Panc1 (cell line): Measurements from ENCODE around the gene SAYSD1. TPM values are rescaled to one million over a fixed set of nuclear protein-coding genes. Genes with fewer than 3 reads are reported as not detected.

Experiments used
- ATAC-seq: fragments of 200-7000 bp; cut with Tn5 transposase; 2 replicates; pipeline ENCODE4 v1.9.1; 2020; ENCODE audit warnings: mild to moderate bottlenecking, moderate library complexity
- BruUV-seq: library from RNA; stranded (reverse); fragments of 400-500 nt; replicated peaks from 2 replicates; lab custom pipeline; 2021; lab: Mats Ljungman, UMichigan
- CTCF ChIA-PET: fragments of 300-600 bp; sonication (Branson Sonifier 250); formaldehyde crosslinking; loops from one replicate; lab custom pipeline; 2022; ENCODE audit warnings: antibody characterized with exemption; lab: Charles Lee
- POLR2A ChIA-PET: fragments of 300-600 bp; sonication (Branson Sonifier 250); formaldehyde crosslinking; loops from one replicate; lab custom pipeline; 2022; ENCODE audit warnings: antibody characterized with exemption; lab: Charles Lee
- DNase-seq: peaks from one replicate; pipeline ENCODE4 v3.0.0-alpha.2; 2010; ENCODE audit warnings: low read depth, low spot score
- H3K27ac ChIP-seq: 2 replicates; pipeline ENCODE4 v1.5.1; 2011; ENCODE audit warnings: mild to moderate bottlenecking, low read length, inconsistent platforms
- H3K27me3 ChIP-seq: fragments of 200-500 bp; sonication (Bioruptor generic); 2 replicates; pipeline ENCODE4 v1.6.0; 2014; ENCODE audit warnings: low read length, inconsistent platforms; ENCODE audit not compliant: control insufficient read depth, insufficient read depth
- H3K36me3 ChIP-seq: fragments of 200-500 bp; sonication (Bioruptor generic); 2 replicates; pipeline ENCODE4 v1.5.1; 2014; ENCODE audit warnings: inconsistent platforms, mild to moderate bottlenecking, low read length, moderate library complexity; ENCODE audit not compliant: control insufficient read depth, insufficient read depth
- H3K4me1 ChIP-seq: 2 replicates; pipeline ENCODE4 v1.5.1; 2011; ENCODE audit warnings: inconsistent platforms, mild to moderate bottlenecking, low read length, moderate library complexity; ENCODE audit not compliant: control insufficient read depth, insufficient read depth
- H3K4me3 ChIP-seq, 2 experiments: 2 replicates each; pipeline ENCODE4 v1.5.1; 2011 to 2012; ENCODE audit warnings: low read depth in 2 of 2, low read length in 2 of 2, mild to moderate bottlenecking in 2 of 2, inconsistent platforms in 1 of 2, moderate library complexity in 1 of 2
- H3K9me3 ChIP-seq: fragments of 200-500 bp; sonication (Bioruptor generic); 2 replicates; pipeline ENCODE4 v1.5.1; 2014; ENCODE audit warnings: low read depth, mild to moderate bottlenecking, inconsistent platforms, low read length, moderate library complexity; ENCODE audit not compliant: control insufficient read depth, insufficient read depth
- POLR2AphosphoS5 ChIP-seq: IDR thresholded peaks from 2 replicates; pipeline ENCODE4 v1.6.1; 2012; ENCODE audit warnings: mild to moderate bottlenecking, low read depth, low read length, moderate library complexity
- REST ChIP-seq, 2 experiments: IDR thresholded peaks; 2 replicates each; pipeline ENCODE4 v1.6.1; 2011 to 2012; ENCODE audit warnings: low read depth in 2 of 2, control low read depth in 1 of 2, low read length in 1 of 2, mild to moderate bottlenecking in 1 of 2, moderate library complexity in 1 of 2; ENCODE audit not compliant: insufficient read depth in 1 of 2
- SIN3A ChIP-seq: IDR thresholded peaks from 2 replicates; pipeline ENCODE4 v1.6.1; 2012; ENCODE audit warnings: low read depth, mild to moderate bottlenecking, low read length, moderate library complexity, borderline replicate concordance; ENCODE audit not compliant: insufficient read depth
- TCF7L2 ChIP-seq: IDR thresholded peaks from 2 replicates; pipeline ENCODE4 v1.6.1; 2011; ENCODE audit warnings: mild to moderate bottlenecking, low read depth, low read length, inconsistent platforms
- in situ Hi-C: cut with HindIII; loops from 2 replicates; pipeline ENCODE4 v1.10.0; 2016; ENCODE audit warnings: low sequenced_read_pairs, low pct_unique_long_range_greater_than_20kb
- intact Hi-C: fragments of 100-400 bp; cut with micrococcal nuclease; formaldehyde crosslinking; loops from one replicate; pipeline ENCODE4 v1.10.0; 2022; ENCODE audit not compliant: unreplicated experiment
- total RNA-seq: library from RNA; stranded (reverse); gene quantifications from one replicate; pipeline ENCODE4 v1.2.1, GENCODE V29; 2021; ENCODE audit not compliant: unreplicated experiment
- TF ChIP-seq, protein P1 (sequence below): fragments of 450-650 bp; IDR thresholded peaks from 2 replicates; pipeline ENCODE4 v1.5.1; 2017; ENCODE audit warnings: mild to moderate bottlenecking

SAYSD1 gene
- total RNA-seq, 1 experiment from 2014 or later: 17.0 TPM

DNA sequence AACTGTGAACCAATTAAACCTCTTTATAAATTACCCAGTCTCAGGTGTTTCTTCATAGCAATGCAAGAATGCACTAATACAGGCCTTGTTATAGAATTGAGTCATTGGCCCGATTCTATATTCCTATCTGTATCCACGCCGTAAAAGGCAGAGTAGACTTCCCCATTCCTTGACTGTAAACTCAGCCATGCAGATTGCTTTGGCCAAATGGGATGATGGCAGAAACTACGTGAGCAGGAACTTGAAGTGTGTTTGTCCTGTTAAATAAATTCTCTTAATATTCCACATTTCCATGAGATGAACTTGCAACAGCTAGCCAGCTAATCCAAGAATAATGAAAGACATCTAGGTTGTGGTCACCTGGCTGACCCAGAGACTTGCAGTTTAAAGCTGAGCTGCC lies 3.9 kb upstream of the SAYSD1 start:
- no peak overlapping the region for H3K4me3 ChIP-seq
- intact Hi-C loops: no loop called here
- ATAC-seq (no peak), DNase-seq (no peak)
- ChIA-PET CTCF (no interaction called here), POLR2A (no interaction called here)
- in situ Hi-C loops: no loop called here
- TF ChIP-seq POLR2AphosphoS5 (no peak), REST (IDR thresholded peaks at IDR 0.05; ENCODE audit: insufficient read depth in 1 of 2, low read depth in 2 of 2, low read length in 1 of 2) (no peak), TCF7L2 (no peak), SIN3A (no peak)
- TF ChIP-seq, protein P1, sequence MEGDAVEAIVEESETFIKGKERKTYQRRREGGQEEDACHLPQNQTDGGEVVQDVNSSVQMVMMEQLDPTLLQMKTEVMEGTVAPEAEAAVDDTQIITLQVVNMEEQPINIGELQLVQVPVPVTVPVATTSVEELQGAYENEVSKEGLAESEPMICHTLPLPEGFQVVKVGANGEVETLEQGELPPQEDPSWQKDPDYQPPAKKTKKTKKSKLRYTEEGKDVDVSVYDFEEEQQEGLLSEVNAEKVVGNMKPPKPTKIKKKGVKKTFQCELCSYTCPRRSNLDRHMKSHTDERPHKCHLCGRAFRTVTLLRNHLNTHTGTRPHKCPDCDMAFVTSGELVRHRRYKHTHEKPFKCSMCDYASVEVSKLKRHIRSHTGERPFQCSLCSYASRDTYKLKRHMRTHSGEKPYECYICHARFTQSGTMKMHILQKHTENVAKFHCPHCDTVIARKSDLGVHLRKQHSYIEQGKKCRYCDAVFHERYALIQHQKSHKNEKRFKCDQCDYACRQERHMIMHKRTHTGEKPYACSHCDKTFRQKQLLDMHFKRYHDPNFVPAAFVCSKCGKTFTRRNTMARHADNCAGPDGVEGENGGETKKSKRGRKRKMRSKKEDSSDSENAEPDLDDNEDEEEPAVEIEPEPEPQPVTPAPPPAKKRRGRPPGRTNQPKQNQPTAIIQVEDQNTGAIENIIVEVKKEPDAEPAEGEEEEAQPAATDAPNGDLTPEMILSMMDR: no peak
- BruUV-seq: no TSS peak
- H3K4me1 ChIP-seq: peaks cover 8% of the 10 kb centered on the region
- peaks cover 2% of the 10 kb centered on the region; the same call in 1 of the 2 replicates for H3K27me3 ChIP-seq
- no peak overlapping the region for H3K27ac ChIP-seq
- no peaks in the 10 kb centered on the region for H3K36me3 ChIP-seq
- no peaks in the 10 kb centered on the region for H3K9me3 ChIP-seq

GRCh38 chr6:39114388-39114703 lies 640 bp downstream of the SAYSD1 start:
- no TSS peak for BruUV-seq
- ChIA-PET POLR2A (interaction anchor here (0.7 kb wide), 1 partner anchor 16 kb away, joined by 3 read pairs; no protein-coding TSS in a partner anchor), CTCF (no interaction called here)
- no peaks in the 10 kb centered on the region; the same call in 1 of the 2 replicates for H3K36me3 ChIP-seq
- peaks cover 16% of the 10 kb centered on the region for H3K4me1 ChIP-seq
- in situ Hi-C loops: no loop called here
- DNase-seq: peak; percentile 39
- intact Hi-C loops: no loop called here
- TF ChIP-seq SIN3A: 0 out of 2 replicates have a peak, but pooled peaks have one; percentile 69
- no peak for TF ChIP-seq POLR2AphosphoS5
- no peak for TF ChIP-seq REST (IDR thresholded peaks at IDR 0.05; ENCODE audit: insufficient read depth in 1 of 2, low read depth in 2 of 2, low read length in 1 of 2)
- TF ChIP-seq, protein P1: no peak
- TF ChIP-seq TCF7L2: no peak
- peak overlapping the region; percentile 96 for H3K27ac ChIP-seq
- peaks cover under 1% of the 10 kb centered on the region; the same call in 1 of the 2 replicates for H3K27me3 ChIP-seq
- peak overlapping the region; percentile 85 to 94 for H3K4me3 ChIP-seq
- H3K9me3 ChIP-seq: no peaks in the 10 kb centered on the region
- ATAC-seq: peak; percentile 46
